H1 (cell line): Measurements from ENCODE around the gene LRRC56. TPM values are rescaled to one million over a fixed set of nuclear protein-coding genes. Genes with fewer than 3 reads are reported as not detected.

Experiments used
- CHD1 ChIP-seq: IDR thresholded peaks from 2 replicates; pipeline ENCODE4 v1.6.1; 2012; ENCODE audit warnings: low read depth, low read length, improper control_type of control experiment
- RAD21 ChIP-seq, 2 experiments: IDR thresholded peaks in 1 of 2; conservative IDR thresholded peaks in 1 of 2; 2 replicates each; pipeline ENCODE4 v1.6.1; 2011; ENCODE audit warnings: low read depth in 2 of 2, low read length in 2 of 2, improper control_type of control experiment in 1 of 2, inconsistent platforms in 1 of 2, mild to moderate bottlenecking in 1 of 2, moderate library complexity in 1 of 2
- polyA plus RNA-seq, 7 experiments: library from polyadenylated mRNA; depleted of rRNA in 3 of 7; stranded (reverse) in 5 of 7; unstranded in 2 of 7; fragments of >200 nt in 5 of 7; fragments of 200-250 nt in 2 of 7; gene quantifications; 1 replicate in 5 of 7; 2 replicates in 1 of 7; 4 replicates in 1 of 7; pipeline versions ENCODE4 v1.2.1 to v1.2.3, GENCODE V29; 2011 to 2013; ENCODE audit warnings: missing spikeins in 2 of 7, mixed read lengths in 2 of 7
- total RNA-seq: library from RNA; stranded (reverse); fragmentation: NEBNext Ultra II Directional; extraction: Animal tissue kit (Norgen Biotek cat#: 25700); gene quantifications from 2 replicates; pipeline ENCODE4 v1.2.1, GENCODE V29; 2021

LRRC56 gene
- total and polyA plus RNA-seq, 2 of the 8 experiments (the other 6 are each of a cell fraction or from before 2014, with no cell fraction given): 0.94 to 1.9 TPM

- TF ChIP-seq CHD1 (no peak), RAD21 (IDR thresholded peaks at IDR 0.05 in 1 of 2, conservative IDR thresholded peaks at IDR 0.05 in 1 of 2; ENCODE audit: low read depth in 2 of 2, low read length in 2 of 2) (peak; percentile 77 to 79)
- TF ChIP-seq, all 59 proteins: peak for 6
Measured at GRCh38 chr11:554428-555226, 17.3 kb downstream of the LRRC56 start (continued).
